Hepatic stellate cell (primary cell): ENCODE results near the gene CDH5.
A peak's percentile ranks its signal among the peaks of the same experiment; 100 is the strongest.
"Not testable (repeated sequence)": the region's sequence is repeated elsewhere in the genome, so short reads cannot be mapped to it uniquely, and the experiment has no call there.

Source experiments
- DNase-seq: peaks from one replicate; pipeline ENCODE4 v3.0.0; 2011; ENCODE audit warnings: low spot score

CDH5 gene

GRCh38 chr16:66366433-66367299 is at the start of gene CDH5:
TSS of gene CDH5 (plus strand) at chr16:66366691. CDS start at chr16:66379338, 12,647 bp downstream.
- DNase-seq: no peak

- DNase-seq: no peak
Measured at GRCh38 chr16:66318505-66318904, 48.0 kb upstream of the CDH5 start.

DNA sequence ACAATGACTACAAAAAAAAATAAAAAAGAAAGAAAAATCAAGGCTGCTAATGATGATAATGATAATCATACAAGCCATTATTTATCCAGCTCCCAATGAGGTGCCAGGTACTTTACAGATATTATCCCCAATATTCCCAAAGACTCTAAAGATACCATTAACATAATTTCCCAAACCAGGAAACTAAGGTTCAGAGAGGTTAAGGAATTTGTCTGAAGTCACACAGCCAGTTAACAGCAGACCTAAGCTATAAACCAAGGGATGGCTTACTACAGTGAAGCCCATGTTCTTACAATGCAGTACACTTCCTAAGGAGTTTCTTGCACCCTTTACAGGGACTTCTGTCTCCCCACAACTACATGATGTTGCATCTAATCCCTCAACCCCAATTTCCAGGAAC is 45.7 kb upstream of the CDH5 start:
- no peak for DNase-seq

DNA sequence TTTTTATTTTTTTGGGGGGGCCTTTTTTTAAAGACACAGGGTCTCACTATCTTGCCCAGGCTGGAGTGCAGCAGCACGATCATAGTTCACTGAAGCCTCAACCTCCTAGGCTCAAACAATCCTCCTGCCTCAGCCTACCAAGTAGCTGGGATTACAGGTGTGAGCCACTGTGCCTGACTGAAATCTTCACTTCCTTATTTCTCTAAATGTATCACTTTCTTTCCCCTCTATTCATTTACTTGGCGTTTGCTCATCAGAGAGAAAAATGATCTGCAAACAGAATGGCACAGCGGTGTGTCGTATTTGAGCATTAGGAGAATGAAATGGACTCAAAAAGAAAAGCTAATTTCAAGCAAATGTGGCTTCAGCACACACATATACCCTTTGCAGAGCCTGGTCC is 44.3 kb upstream of the CDH5 start:
- no peak for DNase-seq

DNA sequence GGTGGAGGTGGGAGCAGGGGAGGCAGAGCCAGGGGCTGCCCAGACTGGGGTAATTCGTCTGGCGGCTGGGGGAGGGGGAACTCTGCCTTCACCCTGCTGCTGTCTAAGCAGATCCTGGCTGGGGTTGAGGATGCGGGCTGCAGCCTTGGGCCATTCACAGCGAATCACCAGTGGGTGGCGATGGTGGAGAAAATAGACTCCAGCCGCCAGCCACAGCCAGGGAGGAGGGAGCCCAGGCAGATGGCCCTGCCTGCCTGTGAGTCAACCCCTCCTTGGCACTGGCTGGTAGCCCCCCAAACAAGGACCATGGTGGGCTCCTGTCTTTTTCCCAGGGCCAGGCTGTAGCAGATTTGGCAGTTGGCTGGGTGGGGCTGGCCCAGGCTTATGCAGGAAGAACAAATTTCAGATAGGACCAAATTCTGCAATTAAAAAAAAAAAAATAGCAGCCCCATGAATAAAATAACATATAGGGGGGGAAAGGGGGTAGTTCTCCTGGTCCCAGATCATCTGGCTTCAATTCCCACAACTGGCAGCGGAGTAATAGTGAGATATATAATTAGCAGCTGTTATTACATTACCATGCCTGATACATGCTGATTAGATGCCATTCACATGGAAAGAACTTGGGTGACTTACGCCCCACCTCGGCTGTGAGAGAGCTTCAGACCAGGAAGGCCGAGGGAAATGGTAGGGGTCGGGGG is 41.5 kb upstream of the CDH5 start:
- no peak for DNase-seq

DNA sequence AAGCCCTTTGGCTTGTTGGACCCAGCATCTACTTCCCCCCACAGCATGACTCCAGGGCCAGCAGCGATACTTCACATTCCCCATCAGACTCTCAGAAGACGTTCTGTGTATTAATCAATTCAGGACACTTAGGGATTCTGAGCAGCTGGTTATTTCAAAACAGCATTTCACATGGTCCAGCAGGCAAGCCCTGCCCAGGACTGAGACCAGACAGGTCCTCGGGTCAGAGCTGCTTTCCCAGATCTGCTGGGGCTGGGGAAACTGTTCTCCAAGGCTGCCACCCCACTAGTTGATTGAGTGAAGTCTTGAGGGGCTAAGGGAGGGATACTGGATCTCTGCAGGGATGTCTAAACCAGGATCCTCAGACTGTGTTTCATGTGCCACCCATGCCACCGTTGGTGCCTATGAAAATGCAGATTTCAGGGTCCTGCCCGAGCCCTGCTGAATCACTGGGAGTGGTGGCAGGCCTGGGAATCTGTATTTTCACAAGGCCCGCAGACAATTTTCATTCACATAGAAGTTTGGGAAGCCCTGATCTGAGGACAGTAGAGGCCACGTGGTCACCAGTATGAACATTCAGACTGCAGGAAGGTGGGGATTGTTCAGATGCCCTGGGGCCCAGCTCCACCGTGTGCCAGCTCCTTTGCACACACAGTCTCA is 40.6 kb upstream of the CDH5 start:
- DNase-seq: no peak

DNA sequence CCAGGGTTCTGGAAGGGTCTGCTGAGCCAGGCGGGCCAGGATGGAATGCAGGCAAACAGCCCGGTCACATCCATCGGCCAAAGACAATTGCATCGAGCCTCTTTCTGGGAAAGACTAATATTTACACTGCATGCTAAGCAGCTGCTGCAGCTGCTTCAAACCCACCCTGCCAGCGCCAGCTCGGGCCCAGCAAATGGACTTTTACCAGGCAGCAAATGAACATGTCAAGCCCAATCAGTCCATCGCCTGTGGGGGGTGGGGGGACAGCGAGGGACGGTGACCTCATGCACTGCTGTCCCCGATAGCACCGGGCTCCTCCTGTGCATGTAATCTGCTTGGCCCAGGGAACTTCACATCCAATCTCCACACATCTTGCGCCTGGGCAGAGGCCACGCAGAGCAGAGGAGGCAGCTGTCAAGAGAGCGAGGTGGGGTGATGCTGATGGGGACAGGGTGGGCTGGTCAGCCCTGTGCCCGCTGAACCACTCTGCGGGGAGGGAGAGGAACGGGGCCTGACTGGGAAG is 39.4 kb upstream of the CDH5 start:
- DNase-seq: no peak

DNA sequence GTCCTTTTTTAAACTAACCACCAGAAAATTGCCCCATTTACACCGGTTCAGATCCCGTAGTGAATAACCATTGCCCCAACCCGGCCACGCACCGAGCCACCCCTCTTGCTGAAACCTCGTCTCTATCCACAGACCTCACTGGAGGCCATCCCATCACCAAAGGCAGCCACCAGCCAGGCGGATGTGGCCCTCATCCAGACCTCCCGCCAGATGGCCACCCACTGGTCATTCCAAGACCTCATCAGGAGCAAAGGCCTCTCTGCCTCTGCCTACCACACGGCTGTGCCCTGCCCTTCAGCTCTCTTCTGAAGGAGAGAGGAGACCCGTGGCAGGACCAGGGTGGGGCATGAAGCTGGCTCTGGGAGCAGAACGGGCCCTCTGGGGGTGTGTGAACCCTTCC is 38.2 kb upstream of the CDH5 start:
- no peak for DNase-seq

DNA sequence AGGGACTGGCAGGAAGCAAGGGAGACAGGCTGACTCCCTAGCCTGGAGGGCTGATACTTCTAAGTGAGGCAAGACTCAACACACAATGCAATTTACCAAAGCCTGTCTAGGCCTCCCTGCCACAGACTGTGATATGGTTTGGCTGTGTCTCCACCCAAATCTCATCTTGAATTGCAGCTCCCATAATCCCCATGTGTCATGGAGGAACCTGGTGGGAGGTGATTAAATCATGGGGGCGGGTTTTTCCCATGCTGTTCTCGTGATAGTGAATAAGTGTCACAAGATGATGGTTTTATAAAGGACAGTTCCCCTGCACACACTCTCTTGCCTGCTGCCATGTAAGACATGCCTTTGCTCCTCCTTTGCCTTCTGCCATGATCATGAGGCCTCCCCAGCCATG is 35.0 kb upstream of the CDH5 start:
- not testable (repeated sequence) for DNase-seq

DNA sequence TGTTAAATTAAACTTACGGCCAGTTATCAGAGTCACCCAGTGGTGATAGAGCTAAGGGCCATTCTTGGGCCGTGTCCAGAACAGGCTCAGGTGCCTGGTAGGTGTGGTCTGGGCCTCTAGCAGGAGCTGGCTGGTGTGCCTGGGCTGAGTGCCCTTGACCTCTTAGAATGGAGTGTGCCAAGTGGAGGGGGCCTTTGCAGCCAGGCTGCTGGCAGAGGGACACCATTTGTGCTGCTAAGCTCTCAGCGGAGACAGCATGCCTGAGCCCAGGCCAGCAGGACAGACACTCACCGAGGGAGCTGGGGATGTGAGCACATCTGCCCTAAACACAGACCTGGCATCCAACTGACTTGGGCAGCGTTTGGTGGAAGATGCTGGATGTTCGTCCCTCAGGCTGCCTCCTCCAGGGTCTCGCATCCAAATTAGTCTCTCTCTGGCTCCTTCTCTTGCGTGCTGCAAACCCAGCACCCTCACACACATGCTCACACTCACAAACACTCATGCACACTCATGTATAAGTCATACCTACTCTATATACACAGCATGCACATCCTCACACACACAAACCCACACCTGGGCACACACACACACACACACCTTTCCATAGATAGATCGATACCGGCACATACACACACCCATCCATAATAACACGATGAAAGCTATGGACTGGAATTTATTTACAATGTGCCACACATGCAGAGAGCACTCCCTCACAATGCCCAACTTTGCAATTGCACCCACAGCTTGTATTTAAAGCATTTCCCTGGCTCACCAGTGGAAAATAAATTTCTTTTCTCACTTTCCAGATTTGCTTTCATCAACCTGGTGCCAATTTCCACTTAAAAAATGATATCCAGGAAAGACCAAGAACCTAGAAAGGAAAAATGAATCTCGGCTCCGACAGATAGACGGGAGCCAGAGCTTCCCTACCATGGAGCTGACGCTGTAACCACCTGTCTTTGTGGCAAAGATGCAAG is 33.6 kb upstream of the CDH5 start:
- no peak for DNase-seq

DNA sequence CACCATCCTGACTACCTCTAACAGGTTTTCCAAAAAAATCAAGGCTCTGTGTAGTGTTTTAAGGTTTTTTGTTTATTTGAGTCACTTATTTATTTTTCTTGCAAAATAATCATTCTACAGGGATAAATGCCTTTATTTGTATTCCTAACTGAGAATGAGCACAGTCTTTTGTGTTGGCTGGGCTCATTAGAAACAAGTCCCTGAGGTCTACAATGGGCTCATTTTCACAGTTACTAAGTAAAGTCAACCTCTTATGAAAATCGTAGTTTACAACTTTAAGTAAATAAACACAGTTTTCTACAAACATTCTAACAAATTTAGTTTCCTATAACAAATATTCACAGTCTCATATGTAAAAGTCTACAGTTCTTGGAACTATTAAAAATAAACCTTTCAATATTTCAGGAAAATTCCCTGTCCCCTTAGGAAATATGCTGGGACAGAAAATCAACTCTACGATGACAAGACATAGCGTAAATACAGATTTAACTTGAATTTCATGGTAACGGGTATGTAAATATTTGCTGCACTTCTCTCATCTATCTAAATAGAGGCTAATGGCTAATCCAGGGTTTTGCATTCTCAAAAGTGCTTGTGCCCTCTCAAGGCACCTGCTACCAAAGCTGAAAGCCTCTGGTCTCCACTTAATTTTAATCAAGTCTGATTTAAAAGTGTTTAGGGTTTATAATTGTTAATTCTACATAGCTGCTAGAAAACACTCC is 31.5 kb upstream of the CDH5 start:
- DNase-seq: no peak

DNA sequence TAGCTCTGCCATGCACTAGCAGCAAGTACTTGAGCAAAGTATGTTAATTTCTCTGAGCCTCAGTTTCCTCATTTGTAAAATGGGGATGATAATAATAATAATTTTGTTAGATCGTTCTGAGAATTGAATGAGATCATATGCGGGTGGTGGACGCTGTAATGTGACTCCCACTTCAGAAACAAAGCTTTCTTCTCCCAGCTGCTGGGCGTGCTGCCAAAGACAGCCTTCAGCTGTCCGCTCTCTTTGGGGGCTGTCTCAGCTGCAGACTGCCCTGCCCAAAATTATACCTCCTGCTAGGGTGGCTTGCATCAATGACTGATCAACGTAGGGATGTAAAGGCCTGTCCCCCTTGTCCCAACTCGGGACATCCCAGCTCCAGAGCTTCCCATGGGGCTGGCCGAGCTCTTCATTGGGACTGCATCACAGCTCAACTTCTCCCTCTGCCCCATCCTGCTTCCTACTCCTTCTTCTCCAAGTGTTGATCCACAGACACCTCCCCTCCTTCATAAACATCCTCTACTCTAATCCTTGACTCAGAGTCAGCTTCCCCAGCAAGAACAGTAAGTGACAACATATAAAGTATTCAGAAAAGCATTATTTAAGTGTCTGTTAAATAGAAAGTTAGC is 30.7 kb upstream of the CDH5 start:
- no peak for DNase-seq

GRCh38 chr16:66337463-66338188 is 28.9 kb upstream of the CDH5 start:
- no peak for DNase-seq

- peak; percentile 58 for DNase-seq
Measured at GRCh38 chr16:66342294-66342900, 24.1 kb upstream of the CDH5 start.

DNA sequence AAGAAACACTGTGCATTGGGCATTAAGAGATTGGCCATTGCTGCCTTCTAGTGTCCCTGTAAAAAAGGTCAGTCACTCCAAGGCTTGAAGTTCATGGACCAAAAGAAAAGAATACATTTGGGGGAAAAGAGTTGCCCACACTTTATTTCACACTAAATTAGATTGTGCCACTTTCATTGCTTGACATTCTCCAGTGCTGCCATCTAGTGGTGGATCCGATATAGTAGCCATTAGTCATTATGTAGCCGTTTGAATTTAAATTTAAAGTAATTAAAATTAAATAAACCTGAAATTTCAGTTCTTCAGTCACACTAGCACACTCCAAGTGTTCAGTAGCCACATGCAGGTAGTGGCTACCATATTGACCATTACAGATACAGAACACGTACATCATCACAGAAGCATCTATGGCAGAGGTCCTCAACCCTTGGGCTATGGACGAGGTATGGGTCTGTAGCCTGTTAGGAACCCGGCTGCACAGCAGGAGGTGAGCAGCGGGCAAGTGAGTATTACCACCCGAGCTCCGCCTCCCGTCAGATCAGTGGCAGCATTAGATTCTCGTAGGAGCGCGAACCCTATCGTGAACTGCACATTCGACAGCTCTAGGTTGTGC is 21.9 kb upstream of the CDH5 start:
- DNase-seq: no peak

DNA sequence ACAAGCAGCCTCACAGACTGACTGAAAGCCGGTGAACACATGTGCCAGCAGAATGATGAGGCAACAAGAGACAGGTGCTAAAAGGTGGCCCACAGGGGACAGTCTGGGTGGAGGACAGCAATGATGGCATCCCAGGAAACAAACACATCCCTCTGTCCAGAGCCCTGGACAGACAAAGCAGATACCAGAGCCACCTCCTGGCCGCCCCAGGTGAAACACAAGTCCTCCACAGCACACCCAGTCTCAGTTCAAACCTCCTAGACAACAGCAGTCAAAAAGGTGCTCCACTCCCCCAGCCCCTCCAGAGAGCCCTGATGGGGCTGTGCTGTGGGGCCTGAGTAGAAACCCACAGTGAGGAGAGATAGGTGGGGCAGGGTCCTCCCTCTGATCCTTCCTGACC is 20.3 kb upstream of the CDH5 start:
- DNase-seq: no peak

DNA sequence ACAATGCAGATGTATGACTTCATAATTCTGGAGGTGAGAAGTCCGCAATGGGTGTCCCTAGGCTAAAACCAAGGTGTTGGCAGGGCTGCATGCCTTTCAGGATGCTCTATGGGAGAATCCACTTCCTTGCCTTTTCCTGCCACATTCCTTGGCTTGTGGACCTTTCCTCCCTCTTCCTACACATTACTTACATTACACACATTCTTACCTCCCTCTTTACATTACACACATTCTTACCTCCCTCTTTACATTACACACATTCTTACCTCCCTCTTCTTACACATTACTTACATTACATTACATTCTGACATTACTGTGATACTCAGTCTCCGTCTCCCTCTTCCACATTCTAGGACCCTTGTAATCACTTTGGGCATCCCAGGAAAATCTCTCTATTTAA is 14.2 kb upstream of the CDH5 start:
- DNase-seq: no peak

GRCh38 chr16:66353055-66353454 is 13.4 kb upstream of the CDH5 start:
- DNase-seq: no peak
